GM10266 (cell line): ENCODE results near the gene SNX3.

ENCODE experiments used
- DNase-seq: peaks from one replicate; pipeline ENCODE4 v3.0.0; 2012; ENCODE audit errors: extremely low spot score
- TF ChIP-seq, protein P1 (sequence below): IDR thresholded peaks from 2 replicates; pipeline ENCODE4 v1.5.1; 2012; ENCODE audit warnings: mild to moderate bottlenecking, low read depth; ENCODE audit not compliant: control insufficient read depth, insufficient read depth; ENCODE audit errors: missing control alignments

Gene SNX3

GRCh38 chr6:108260126-108260808 lies 573 bp downstream of the SNX3 start:
- TF ChIP-seq, protein P1, sequence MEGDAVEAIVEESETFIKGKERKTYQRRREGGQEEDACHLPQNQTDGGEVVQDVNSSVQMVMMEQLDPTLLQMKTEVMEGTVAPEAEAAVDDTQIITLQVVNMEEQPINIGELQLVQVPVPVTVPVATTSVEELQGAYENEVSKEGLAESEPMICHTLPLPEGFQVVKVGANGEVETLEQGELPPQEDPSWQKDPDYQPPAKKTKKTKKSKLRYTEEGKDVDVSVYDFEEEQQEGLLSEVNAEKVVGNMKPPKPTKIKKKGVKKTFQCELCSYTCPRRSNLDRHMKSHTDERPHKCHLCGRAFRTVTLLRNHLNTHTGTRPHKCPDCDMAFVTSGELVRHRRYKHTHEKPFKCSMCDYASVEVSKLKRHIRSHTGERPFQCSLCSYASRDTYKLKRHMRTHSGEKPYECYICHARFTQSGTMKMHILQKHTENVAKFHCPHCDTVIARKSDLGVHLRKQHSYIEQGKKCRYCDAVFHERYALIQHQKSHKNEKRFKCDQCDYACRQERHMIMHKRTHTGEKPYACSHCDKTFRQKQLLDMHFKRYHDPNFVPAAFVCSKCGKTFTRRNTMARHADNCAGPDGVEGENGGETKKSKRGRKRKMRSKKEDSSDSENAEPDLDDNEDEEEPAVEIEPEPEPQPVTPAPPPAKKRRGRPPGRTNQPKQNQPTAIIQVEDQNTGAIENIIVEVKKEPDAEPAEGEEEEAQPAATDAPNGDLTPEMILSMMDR, result no peak

GRCh38 chr6:108254433-108255410 lies 6.1 kb downstream of the SNX3 start:
- TF ChIP-seq, protein P1, result no peak
- no peak for DNase-seq

More at GRCh38 chr6:108260126-108260808, 573 bp downstream of the SNX3 start:
- peak; percentile 71 for DNase-seq

DNA sequence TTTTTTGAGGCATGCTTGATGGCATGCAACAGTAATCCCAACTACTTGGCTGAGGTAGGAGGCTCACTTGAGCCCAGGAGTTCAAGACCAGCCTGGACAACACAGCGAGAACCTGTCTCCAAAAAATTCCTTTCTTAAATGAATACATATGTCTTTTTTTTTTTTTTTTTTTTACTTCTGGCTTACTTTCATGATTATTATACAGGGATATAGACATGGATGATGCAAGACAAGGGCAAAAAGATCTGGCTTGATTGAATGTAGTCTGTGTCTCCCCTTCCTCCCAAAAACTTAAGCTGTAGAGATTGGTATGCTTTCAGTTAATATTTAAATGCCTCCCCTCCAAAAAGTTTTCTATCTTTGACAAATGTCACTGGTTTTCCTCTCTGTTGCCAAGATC lies 7.6 kb downstream of the SNX3 start:
- TF ChIP-seq, protein P1, result no peak
- no peak for DNase-seq

GRCh38 chr6:108252055-108252454 lies 8.8 kb downstream of the SNX3 start:
- DNase-seq, result no peak
- TF ChIP-seq, protein P1, result no peak

DNA sequence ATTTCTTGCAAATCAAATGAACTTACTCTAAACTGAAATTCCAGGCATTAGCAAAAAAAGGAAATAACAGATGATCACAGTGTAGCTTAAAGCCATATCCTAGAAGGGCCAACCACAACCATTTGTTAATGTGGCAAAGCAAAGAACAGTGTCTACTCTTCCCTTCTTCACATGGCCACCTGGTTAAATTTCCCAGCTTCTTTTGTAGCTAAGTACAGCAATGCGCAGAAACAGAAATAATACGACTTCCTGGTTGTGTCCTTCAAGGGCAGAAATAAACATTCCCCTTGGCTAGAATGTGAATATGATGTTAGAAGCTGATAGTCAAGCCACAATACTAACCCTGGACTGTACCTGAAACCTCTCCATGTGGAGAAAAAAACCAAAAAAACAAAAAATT lies 9.6 kb downstream of the SNX3 start:
- no peak for DNase-seq
- TF ChIP-seq, protein P1, result no peak

GRCh38 chr6:108250240-108250866 lies 10.5 kb downstream of the SNX3 start:
- DNase-seq, result no peak
- TF ChIP-seq, protein P1, result no peak
